IPS DF 6.9 (cell line): ENCODE results near the gene C1QTNF12.

Experiments used
- DNase-seq: peaks from one replicate; pipeline ENCODE4 v3.0.0-alpha.2; 2013; ENCODE audit warnings: low read depth, low spot score
- H3K27ac ChIP-seq: one replicate; pipeline ENCODE4 v1.5.1; 2013; ENCODE audit warnings: low read length, control low read depth
- H3K27me3 ChIP-seq: 2 replicates; pipeline ENCODE4 v1.6.1; 2013; ENCODE audit warnings: mild to moderate bottlenecking, low read length; ENCODE audit not compliant: control insufficient read depth, insufficient read depth
- H3K36me3 ChIP-seq: 2 replicates; pipeline ENCODE4 v1.6.1; 2013; ENCODE audit warnings: low read length; ENCODE audit not compliant: control insufficient read depth, insufficient read depth
- H3K4me1 ChIP-seq: 2 replicates; pipeline ENCODE4 v1.6.1; 2013; ENCODE audit warnings: low read length; ENCODE audit not compliant: control insufficient read depth, insufficient read depth
- H3K4me3 ChIP-seq: 2 replicates; pipeline ENCODE4 v1.5.1; 2013; ENCODE audit warnings: mild to moderate bottlenecking, low read length
- H3K9me3 ChIP-seq: 2 replicates; pipeline ENCODE4 v1.6.1; 2013; ENCODE audit warnings: low read length, inconsistent platforms; ENCODE audit not compliant: control insufficient read depth, insufficient read depth
- WGBS: extraction: QIAGEN DNeasy Blood & Tissue Kit; methylation state at CpG from one replicate; pipeline ENCODE4 v1.1.7; 2013; ENCODE audit warnings: mixed read lengths, missing lambda C conversion rate; ENCODE audit not compliant: insufficient read length, insufficient coverage; 5-methylcytosine and 5-hydroxymethylcytosine counted together

The C1QTNF12 gene

GRCh38 chr1:1290238-1290731 lies 43.8 kb upstream of the C1QTNF12 start:
- Histone ChIP-seq H3K4me1 (0 out of 2 replicates have a peak, but pooled peaks cover 2% of the 10 kb centered on the region), H3K4me3 (no peak overlapping the region), H3K27ac (no peak overlapping the region), H3K36me3 (no peaks in the 10 kb centered on the region; the same call in 1 of the 2 replicates), H3K27me3 (no peaks in the 10 kb centered on the region), H3K9me3 (no peaks in the 10 kb centered on the region)
- no CpG with 5 or more reads among the region's 15 CpGs for WGBS
- DNase-seq = no peak

DNA sequence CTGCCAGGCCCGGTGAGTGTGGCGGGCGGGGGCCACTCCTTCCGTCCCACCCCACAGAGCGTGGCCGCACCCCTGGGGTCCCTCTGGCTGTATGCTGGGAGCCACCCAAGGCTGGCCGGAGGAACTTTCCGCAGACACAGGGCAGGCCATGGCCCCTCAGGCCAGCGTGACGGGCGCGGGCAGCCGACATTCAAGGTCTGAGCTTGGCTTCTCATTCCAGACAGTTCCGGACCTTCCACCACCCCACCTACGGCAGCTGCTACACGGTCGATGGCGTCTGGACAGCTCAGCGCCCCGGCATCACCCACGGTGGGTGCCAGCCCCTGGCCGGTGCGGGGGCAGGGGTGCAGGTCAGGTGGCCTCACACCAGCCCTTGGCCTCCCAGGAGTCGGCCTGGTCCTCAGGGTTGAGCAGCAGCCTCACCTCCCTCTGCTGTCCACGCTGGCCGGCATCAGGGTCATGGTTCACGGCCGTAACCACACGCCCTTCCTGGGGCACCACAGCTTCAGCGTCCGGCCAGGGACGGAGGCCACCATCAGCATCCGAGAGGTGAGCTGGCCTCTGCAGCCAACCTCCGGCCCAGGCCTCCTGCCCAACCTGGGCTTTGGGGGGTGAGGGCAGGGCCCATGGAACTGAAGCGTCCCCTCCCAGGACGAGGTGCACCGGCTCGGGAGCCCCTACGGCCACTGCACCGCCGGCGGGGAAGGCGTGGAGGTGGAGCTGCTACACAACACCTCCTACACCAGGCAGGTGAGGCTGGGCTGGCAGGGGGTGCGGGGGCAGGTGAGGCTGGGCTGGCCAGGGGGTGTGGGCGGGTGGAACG lies 41.0 kb upstream of the C1QTNF12 start:
- WGBS = no CpG with 5 or more reads among the region's 46 CpGs
- Histone ChIP-seq H3K27me3 (no peaks in the 10 kb centered on the region), H3K36me3 (no peaks in the 10 kb centered on the region; the same call in 1 of the 2 replicates), H3K9me3 (no peaks in the 10 kb centered on the region), H3K27ac (no peak overlapping the region), H3K4me3 (no peak overlapping the region; the same call in 1 of the 2 replicates), H3K4me1 (no peaks in the 10 kb centered on the region)
- DNase-seq = no peak

GRCh38 chr1:1286313-1287261 lies 40.1 kb upstream of the C1QTNF12 start:
- no peaks in the 10 kb centered on the region for H3K4me1 ChIP-seq
- H3K4me3 ChIP-seq = no peak overlapping the region; the same call in 1 of the 2 replicates
- no peaks in the 10 kb centered on the region for H3K27me3 ChIP-seq
- H3K9me3 ChIP-seq = no peaks in the 10 kb centered on the region
- H3K27ac ChIP-seq = no peak overlapping the region
- H3K36me3 ChIP-seq = no peaks in the 10 kb centered on the region; the same call in 1 of the 2 replicates
- DNase-seq = no peak
- no CpG with 5 or more reads among the region's 50 CpGs for WGBS

- DNase-seq = no peak
- no peaks in the 10 kb centered on the region for H3K4me1 ChIP-seq
- no peaks in the 10 kb centered on the region for H3K9me3 ChIP-seq
- no CpG with 5 or more reads among the region's 37 CpGs for WGBS
- H3K4me3 ChIP-seq = no peak overlapping the region
- no peaks in the 10 kb centered on the region for H3K27me3 ChIP-seq
- H3K36me3 ChIP-seq = no peaks in the 10 kb centered on the region; the same call in 1 of the 2 replicates
- H3K27ac ChIP-seq = no peak overlapping the region
Observed at GRCh38 chr1:1285611-1286311, 39.2 kb upstream of the C1QTNF12 start.

DNA sequence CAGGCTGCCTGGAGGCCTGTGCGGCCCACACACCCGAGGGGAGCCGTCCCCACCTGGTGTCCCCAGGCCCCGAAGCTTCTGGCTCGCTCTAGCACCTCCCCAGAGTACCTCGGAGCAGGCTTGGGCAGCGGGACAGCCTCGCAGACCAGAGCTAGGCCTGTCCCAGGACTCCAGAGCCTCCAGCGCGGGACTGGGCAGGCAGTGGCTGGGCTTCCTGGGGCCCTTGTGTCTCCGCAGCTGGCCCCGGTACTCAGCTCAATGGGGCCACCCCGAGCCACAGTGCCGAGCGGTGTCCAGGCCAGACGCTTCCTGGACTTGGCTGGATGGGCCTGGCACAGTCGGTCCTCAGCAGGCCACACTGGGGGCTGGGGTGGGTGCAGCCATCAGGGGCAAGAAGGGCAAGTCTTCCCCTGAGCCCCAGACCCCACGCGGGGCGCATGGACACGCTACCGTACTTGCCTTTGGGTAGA lies 38.6 kb upstream of the C1QTNF12 start:
- no CpG with 5 or more reads among the region's 22 CpGs for WGBS
- no peaks in the 10 kb centered on the region for H3K27me3 ChIP-seq
- no peak overlapping the region for H3K27ac ChIP-seq
- no peak for DNase-seq
- H3K4me1 ChIP-seq = no peaks in the 10 kb centered on the region
- H3K36me3 ChIP-seq = no peaks in the 10 kb centered on the region; the same call in 1 of the 2 replicates
- H3K4me3 ChIP-seq = no peak overlapping the region
- H3K9me3 ChIP-seq = no peaks in the 10 kb centered on the region

DNA sequence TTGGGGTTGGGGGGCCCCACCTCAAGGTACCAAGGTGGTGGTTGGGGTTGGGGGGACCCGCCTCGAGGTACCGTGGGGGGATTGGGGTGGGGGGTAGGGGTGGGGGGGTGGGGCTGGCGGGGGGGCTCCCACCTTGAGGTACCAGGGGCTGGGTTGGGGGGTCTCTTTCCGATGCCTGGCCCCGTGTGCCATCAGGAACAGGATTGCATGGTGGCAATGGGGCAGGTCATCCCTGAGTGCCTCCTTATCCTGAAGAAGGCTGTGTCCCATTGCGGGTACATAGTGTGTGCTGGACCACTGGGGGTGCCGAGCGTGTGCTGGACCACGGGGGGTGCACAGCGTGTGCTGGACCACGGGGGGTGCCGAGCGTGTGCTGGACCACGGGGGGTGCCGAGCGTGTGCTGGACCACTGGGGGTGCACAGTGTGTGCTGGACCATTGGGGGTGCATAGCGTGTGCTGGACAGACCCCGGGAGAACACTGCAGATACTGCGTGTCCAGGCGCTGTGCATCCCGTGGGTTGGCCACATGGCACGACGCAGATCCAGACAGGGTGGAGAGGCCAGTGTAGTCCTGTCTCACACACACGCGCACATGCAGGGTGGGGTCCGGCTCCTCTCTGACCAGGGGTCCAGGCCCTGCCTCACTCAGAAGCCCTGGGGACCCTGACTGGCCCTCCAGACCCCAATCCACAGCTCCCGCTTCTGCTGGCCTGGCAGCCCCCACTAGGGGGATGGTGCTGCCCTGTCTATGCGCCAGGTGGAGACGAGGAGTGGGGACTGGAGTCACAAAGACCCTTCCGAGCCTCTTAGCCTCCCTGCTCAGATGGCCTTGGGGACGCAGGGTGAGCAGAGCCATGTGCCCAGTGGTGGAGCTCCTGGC lies 37.9 kb upstream of the C1QTNF12 start:
- no peaks in the 10 kb centered on the region; the same call in 1 of the 2 replicates for H3K36me3 ChIP-seq
- H3K27me3 ChIP-seq = no peaks in the 10 kb centered on the region
- no peak overlapping the region for H3K27ac ChIP-seq
- H3K4me3 ChIP-seq = no peak overlapping the region
- H3K4me1 ChIP-seq = no peaks in the 10 kb centered on the region
- H3K9me3 ChIP-seq = no peaks in the 10 kb centered on the region
- WGBS = no CpG with 5 or more reads among the region's 32 CpGs
- DNase-seq = no peak

DNA sequence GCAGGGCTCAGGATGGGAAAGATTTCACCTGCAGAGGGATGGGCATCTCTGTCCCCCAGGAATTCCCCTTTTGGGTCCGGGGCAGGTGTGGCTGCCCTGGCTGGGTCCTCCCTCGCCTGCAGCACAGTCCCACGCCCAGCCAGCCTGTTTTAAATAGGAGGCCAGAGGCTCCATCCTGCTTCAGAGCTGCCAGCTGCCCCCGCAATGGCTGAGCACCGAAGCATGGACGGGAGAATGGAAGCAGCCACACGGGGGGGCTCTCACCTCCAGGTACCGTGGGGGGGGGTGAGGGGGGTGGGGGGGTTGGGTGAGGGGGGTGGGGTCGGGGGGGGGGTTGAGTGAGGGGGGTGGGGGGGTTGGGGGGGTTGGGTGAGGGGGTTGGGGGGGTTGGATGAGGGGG lies 37.3 kb upstream of the C1QTNF12 start:
- no peaks in the 10 kb centered on the region for H3K9me3 ChIP-seq
- H3K36me3 ChIP-seq = no peaks in the 10 kb centered on the region; the same call in 1 of the 2 replicates
- no peak overlapping the region for H3K4me3 ChIP-seq
- H3K27ac ChIP-seq = no peak overlapping the region
- H3K4me1 ChIP-seq = no peaks in the 10 kb centered on the region; the same call in 1 of the 2 replicates
- WGBS = no CpG with 5 or more reads among the region's 9 CpGs
- no peaks in the 10 kb centered on the region for H3K27me3 ChIP-seq
- DNase-seq = no peak

DNA sequence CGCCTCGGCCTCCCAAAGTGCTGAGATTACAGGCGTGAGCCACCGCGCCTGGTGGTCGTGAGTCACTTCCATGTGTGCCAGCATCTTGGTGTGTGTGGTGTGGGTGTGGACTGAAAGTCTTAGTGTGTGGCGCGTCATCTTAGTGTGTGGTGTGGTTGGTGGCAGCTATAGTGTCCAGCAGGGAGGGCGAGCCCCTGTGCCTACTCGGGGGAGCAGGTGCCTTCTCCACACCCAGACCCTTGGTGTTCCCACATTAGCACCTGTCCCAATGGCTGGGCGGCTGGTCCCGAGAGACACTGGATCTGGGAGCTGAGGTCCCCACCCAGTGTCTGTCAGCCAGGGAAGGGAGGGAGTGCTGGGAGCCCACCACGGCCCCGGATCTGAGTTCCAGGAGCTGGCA lies 36.5 kb upstream of the C1QTNF12 start:
- no CpG with 5 or more reads among the region's 14 CpGs for WGBS
- DNase-seq = no peak
- Histone ChIP-seq H3K27ac (no peak overlapping the region), H3K36me3 (no peaks in the 10 kb centered on the region; the same call in 1 of the 2 replicates), H3K9me3 (no peaks in the 10 kb centered on the region), H3K4me1 (no peaks in the 10 kb centered on the region; the same call in 1 of the 2 replicates), H3K4me3 (no peak overlapping the region), H3K27me3 (no peaks in the 10 kb centered on the region)
